HG03060 (cell line): ENCODE results near the gene SLC47A1.
"Not testable (repeated sequence)": the region's sequence is repeated elsewhere in the genome, so short reads cannot be mapped to it uniquely, and the experiment has no call there.

Experiments
- ATAC-seq: cut with Tn5 transposase; IDR thresholded peaks from one replicate; pipeline ENCODE4 v1.9.1; 2021; ENCODE audit warnings: low read depth, moderate number of reproducible peaks; ENCODE audit not compliant: unreplicated experiment

SLC47A1 gene

GRCh38 chr17:19519388-19520291 lies 14.0 kb upstream of the SLC47A1 start:
- ATAC-seq, result not testable (repeated sequence)

- no peak for ATAC-seq
Measured at GRCh38 chr17:19520641-19521040, 13.0 kb upstream of the SLC47A1 start.

- ATAC-seq, result no peak
Measured at GRCh38 chr17:19523690-19524089, 10.0 kb upstream of the SLC47A1 start.

GRCh38 chr17:19526950-19527349 lies 6.7 kb upstream of the SLC47A1 start:
- not testable (repeated sequence) for ATAC-seq

GRCh38 chr17:19531780-19532501 lies 1.7 kb upstream of the SLC47A1 start:
- ATAC-seq, result no peak

DNA sequence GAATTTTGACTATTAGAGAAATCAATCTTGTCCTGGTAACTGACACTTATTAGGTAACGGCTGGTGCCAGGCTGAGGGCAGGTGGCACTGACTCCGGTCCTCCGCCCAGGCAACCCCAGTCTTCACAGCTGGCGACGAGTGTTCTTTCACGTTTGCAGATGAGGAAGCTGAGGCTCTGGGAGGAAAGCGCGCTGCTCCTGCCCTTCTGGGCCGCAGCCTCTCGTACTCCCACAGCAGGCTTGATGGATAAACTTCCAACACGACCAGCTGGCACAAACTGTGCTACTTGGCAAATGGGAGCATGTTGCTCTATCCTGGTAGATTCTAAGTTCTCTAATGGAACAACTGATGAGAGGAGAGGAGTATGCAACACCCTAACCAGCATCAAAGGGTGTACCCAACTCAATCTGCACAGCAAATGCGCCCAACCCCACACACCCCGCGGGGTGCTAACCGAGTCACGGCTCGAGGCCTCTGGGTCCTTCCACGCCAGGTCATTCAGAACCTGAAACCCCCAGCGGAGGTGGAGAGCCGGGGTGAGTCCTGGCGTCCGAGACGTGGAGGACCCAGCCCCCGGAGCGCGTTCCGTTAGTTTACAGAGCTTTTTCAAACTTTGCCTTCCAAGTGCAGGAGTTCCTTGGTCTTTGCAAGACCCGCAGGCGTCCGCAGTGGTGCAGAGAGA lies 477 bp upstream of the SLC47A1 start:
- no peak for ATAC-seq

- ATAC-seq, result no peak
Measured at GRCh38 chr17:19534562-19535149, 1.0 kb downstream of the SLC47A1 start.

- no peak for ATAC-seq
Measured at GRCh38 chr17:19537111-19537510, 3.5 kb downstream of the SLC47A1 start.

GRCh38 chr17:19538095-19539039 lies 4.7 kb downstream of the SLC47A1 start:
- no peak for ATAC-seq

- no peak for ATAC-seq
Measured at GRCh38 chr17:19539040-19539399, 5.4 kb downstream of the SLC47A1 start.

DNA sequence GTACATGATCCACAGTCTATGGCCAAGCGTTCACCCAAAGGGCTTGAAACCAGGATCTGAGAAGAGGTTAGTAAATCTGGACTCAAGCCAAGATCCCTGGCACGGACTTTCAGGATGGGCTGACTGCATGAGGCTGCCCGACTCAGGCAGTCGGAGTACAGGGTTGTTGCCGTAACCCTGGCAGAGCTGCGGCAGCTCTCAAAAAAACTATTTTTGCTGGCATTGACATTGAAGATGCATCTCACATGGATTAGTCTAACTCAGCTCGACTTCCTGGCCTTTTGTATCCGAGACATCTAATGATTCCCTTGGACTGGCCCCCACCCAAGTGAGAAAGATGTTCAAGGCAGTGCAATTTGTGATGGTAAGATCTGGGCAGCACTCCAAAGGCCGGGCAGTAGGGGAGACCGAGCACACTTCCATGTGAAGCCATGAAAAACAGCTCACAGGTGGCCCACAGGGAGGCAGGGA lies 6.2 kb downstream of the SLC47A1 start:
- no peak for ATAC-seq

DNA sequence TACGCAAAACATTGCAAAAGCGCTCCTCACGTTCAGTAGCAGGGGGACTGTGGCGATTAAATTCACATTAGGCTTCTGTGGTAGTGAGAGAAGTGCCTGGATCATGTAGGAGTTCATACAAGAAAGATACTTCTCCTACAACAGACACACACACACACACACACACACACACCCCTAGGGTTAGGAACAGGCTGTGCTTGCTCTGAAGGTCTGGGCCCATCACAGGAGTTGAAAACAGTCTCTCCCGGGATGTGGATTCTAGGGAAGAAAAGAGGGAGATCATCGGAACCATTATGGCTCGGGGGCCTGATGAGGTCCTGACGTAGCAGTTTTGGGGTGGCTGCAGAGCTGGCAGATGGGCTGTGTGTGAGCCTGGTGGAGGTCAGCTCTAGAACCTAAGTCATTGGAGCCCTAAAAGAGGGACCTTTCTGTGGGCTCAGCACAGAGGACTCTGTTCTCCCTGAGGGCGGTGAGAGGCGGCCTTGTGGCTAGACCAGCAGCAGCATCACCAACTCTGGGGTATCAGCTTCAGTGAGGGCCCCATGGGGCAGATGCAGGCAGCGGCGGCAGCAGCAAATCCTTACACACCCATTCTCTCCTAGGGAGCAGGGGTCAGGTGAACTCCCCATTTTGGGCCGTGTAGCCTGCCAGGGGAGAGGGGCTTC lies 7.2 kb downstream of the SLC47A1 start:
- ATAC-seq, result no peak

- no peak for ATAC-seq
Measured at GRCh38 chr17:19541445-19541844, 7.8 kb downstream of the SLC47A1 start.

- ATAC-seq, result no peak
Measured at GRCh38 chr17:19542247-19542646, 8.6 kb downstream of the SLC47A1 start.

- no peak for ATAC-seq
Measured at GRCh38 chr17:19544366-19544765, 10.7 kb downstream of the SLC47A1 start.

DNA sequence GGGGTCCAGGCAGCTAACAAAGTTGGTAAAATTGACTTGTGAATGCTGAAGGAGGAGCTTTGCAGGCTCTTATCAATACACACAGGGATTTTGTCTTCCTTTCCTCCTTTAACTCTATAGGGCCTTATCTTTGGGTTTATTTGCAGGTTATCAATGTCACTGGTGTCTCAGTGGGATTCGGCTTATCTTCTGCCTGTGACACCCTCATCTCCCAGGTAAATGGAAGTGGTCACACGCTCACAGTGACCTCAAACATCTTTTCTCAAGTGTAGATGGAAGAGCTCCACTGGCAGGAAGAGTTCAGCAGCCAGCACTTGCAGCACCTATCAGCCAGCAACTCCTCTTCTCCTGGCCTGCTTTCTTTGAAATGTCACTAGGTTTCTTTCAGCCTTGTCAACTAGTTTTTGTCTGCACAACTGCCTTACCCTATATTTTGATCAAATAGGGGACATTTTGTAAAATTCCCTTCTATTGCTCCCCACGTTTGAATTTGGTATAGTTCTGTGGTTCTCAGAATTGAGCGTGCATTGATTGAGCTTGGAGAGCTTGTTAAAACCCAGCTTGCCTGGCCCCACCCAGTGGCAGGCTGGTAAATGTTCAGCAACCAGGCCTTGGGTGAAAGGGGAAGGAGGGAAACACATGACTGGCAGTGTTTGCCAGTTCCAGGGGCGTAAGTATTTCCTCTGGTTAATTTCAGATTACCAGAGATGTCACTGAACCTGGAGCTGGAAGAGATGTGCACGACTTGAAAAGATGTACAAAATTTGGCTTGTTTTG lies 12.8 kb downstream of the SLC47A1 start:
- no peak for ATAC-seq

DNA sequence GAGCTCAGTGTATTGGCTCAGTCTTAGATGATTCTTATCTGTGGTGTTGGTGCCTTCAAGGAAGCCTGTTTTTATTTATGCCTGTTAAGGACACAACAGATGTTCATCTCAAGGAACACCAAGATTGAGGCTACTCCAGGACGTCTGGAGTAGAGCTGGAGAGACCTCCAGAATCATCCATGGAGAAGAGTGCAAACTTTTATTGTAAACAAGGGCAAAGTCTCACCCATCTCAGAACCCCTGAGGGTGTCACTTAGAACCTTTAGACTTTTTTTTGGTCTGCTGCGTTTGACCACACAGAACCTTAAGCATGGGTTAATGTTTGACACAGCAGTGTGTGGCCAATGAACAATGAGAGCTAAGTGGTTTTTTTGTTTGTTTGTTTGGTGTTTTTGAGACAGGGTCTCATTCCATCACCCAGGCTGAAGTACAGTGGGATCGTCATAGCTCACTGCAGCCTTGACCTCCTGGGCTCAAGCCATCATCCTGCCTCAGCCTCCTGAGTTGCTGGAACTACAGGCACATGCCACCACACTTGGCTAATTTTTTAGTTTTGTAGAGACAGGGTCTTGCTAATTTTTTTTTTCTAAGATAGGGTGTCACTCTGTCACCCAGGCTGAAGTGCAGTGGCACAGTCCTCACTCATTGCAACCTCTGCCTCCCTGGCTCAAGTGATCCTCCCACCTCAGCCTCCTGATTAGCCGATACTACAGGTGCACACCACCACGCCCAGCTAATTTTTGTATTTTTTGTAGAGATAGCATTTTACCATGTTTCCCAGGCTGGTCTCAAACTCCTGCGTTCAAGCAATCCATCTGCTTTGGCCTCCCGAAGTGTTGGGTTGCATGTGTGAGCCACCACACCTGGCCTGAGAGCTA lies 16.3 kb downstream of the SLC47A1 start:
- ATAC-seq, result no peak
